PFSK-1 (cell line): ENCODE results near the gene NOL9.

Source experiments
- FOXP2 ChIP-seq: optimal IDR thresholded peaks from 2 replicates; pipeline ENCODE3; 2011; ENCODE audit warnings: borderline replicate concordance, control low read depth, inconsistent platforms; ENCODE audit not compliant: insufficient read depth; ENCODE audit errors: extremely low read length, extremely low read depth
- POLR2AphosphoS5 ChIP-seq: IDR thresholded peaks from 2 replicates; pipeline ENCODE4 v1.6.1; 2012; ENCODE audit warnings: low read depth, mild to moderate bottlenecking, control low read depth, low read length, moderate library complexity
- REST ChIP-seq, 2 experiments: IDR thresholded peaks; 2 replicates each; pipeline versions ENCODE4 v1.6.1 to v1.8.0; 2011 to 2012; ENCODE audit warnings: low read depth in 2 of 2, low read length in 2 of 2, control low read depth in 1 of 2, inconsistent platforms in 1 of 2, mild to moderate bottlenecking in 1 of 2, moderate library complexity in 1 of 2; ENCODE audit not compliant: insufficient read depth in 1 of 2
- SIN3A ChIP-seq: IDR thresholded peaks from 2 replicates; pipeline ENCODE4 v1.6.1; 2012; ENCODE audit warnings: mild to moderate bottlenecking, low read length, moderate library complexity, borderline replicate concordance; ENCODE audit not compliant: insufficient read depth
- TAF1 ChIP-seq: IDR thresholded peaks from 2 replicates; pipeline ENCODE4 v1.6.1; 2012; ENCODE audit warnings: low read length, control low read depth, borderline replicate concordance; ENCODE audit not compliant: insufficient read depth

Gene NOL9

GRCh38 chr1:6517435-6517851 is 36.9 kb downstream of the NOL9 start:
- no peak for TF ChIP-seq FOXP2
- no peak for TF ChIP-seq SIN3A

GRCh38 chr1:6515771-6516170 is 38.5 kb downstream of the NOL9 start:
- TF ChIP-seq POLR2AphosphoS5 (no peak), SIN3A (no peak), TAF1 (no peak), FOXP2 (no peak), REST (IDR thresholded peaks at IDR 0.05; ENCODE audit: insufficient read depth in 1 of 2, low read depth in 2 of 2, low read length in 2 of 2) (no peak)

- no peak for TF ChIP-seq TAF1
- no peak for TF ChIP-seq REST (IDR thresholded peaks at IDR 0.05; ENCODE audit: insufficient read depth in 1 of 2, low read depth in 2 of 2, low read length in 2 of 2)
- no peak for TF ChIP-seq SIN3A
- TF ChIP-seq FOXP2, result no peak
- no peak for TF ChIP-seq POLR2AphosphoS5
Measured at GRCh38 chr1:6513320-6513801, 41.0 kb downstream of the NOL9 start.

- TF ChIP-seq REST (IDR thresholded peaks at IDR 0.05; ENCODE audit: insufficient read depth in 1 of 2, low read depth in 2 of 2, low read length in 2 of 2) (no peak), POLR2AphosphoS5 (no peak), SIN3A (no peak), FOXP2 (no peak), TAF1 (no peak)
Measured at GRCh38 chr1:6512908-6513280, 41.4 kb downstream of the NOL9 start.

GRCh38 chr1:6512245-6512907 is 41.9 kb downstream of the NOL9 start:
- TF ChIP-seq POLR2AphosphoS5 (no peak), REST (IDR thresholded peaks at IDR 0.05; ENCODE audit: insufficient read depth in 1 of 2, low read depth in 2 of 2, low read length in 2 of 2) (no peak), FOXP2 (no peak)
